ENCODE data around the gene LPAR2. TPM values are rescaled to one million over a fixed set of nuclear protein-coding genes. Genes with fewer than 3 reads are reported as not detected.

LPAR2 gene
- total and polyA plus RNA-seq, 12 donors: 0.25 to 1.9 (median 0.94) TPM; not detected in 1

DNA sequence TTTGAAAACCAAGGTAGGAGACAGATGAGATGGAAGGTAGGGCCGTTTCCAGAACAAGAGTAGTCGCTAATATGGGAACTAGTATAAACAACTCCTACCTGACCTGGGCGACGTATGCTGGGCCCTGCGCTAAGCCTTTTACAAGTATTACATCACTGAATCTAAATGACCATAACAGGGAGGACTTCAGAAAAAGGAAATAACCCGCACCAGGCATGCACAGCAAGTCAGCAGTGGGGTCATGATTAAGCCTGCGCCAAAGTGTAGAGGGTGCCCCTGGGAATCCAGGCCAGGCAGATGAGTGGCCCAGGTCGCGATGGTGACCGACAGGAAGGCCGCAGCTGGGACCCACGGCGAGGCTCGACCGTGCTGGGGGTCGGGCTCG is 34.8 kb upstream of the LPAR2 start:
- ATAC-seq (no peak), DNase-seq (no peak)
- Histone ChIP-seq H3K4me1 (peaks cover 5 to 34% (median 20%) of the 10 kb centered on the region in 9 donors), H3K27ac (peak overlapping the region in 9 of 10 donors; percentile 86 to 98 (median 93)), H3K36me3 (peaks cover 0 to 29% (median 14%) of the 10 kb centered on the region in 9 donors), H3K9me3 (no peaks in the 10 kb centered on the region), H3K4me3 (peak overlapping the region; percentile 77 to 100 (median 93)), H3K27me3 (no peaks in the 10 kb centered on the region)
- TF ChIP-seq, protein P1, sequence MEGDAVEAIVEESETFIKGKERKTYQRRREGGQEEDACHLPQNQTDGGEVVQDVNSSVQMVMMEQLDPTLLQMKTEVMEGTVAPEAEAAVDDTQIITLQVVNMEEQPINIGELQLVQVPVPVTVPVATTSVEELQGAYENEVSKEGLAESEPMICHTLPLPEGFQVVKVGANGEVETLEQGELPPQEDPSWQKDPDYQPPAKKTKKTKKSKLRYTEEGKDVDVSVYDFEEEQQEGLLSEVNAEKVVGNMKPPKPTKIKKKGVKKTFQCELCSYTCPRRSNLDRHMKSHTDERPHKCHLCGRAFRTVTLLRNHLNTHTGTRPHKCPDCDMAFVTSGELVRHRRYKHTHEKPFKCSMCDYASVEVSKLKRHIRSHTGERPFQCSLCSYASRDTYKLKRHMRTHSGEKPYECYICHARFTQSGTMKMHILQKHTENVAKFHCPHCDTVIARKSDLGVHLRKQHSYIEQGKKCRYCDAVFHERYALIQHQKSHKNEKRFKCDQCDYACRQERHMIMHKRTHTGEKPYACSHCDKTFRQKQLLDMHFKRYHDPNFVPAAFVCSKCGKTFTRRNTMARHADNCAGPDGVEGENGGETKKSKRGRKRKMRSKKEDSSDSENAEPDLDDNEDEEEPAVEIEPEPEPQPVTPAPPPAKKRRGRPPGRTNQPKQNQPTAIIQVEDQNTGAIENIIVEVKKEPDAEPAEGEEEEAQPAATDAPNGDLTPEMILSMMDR (IDR thresholded peaks at IDR 0.05): no peak
- WGBS, 2 donors: 8 to 12% methylated on average over 17 of the region's 17 CpGs
- intact Hi-C loops (cut with DNase I): loop anchor here in 2 of 10 donors (5.0 to 10.0 kb wide), 4 partner anchors 69 to 242 kb away; partner anchors contain the start of genes ZNF14 (in 1 of the 2), ZNF506 (in 1 of the 2) and ZNF93 (in 1 of the 2)

GRCh38 chr19:19662344-19662743 is 34.3 kb upstream of the LPAR2 start:
- WGBS, 2 donors: 82 to 83% methylated on average over 8 of the region's 8 CpGs
- H3K9me3 ChIP-seq: no peaks in the 10 kb centered on the region
- DNase-seq (no peak), ATAC-seq (no peak)
- TF ChIP-seq, protein P1 (IDR thresholded peaks at IDR 0.05): no peak
- H3K27me3 ChIP-seq: no peaks in the 10 kb centered on the region
- peaks cover 5 to 29% (median 20%) of the 10 kb centered on the region in 9 donors for H3K4me1 ChIP-seq
- H3K27ac ChIP-seq: peak overlapping the region in 1 of 10 donors; percentile 93
- intact Hi-C loops (cut with DNase I): loop anchor here in 2 of 10 donors (5.0 to 10.0 kb wide), 4 partner anchors 70 to 242 kb away; partner anchors contain the start of genes ZNF14 (in 1 of the 2), ZNF506 (in 1 of the 2) and ZNF93 (in 1 of the 2)
- peak overlapping the region in 9 of 10 donors; percentile 77 to 100 (median 94) for H3K4me3 ChIP-seq
- H3K36me3 ChIP-seq: peaks cover 0 to 34% (median 14%) of the 10 kb centered on the region in 9 donors

GRCh38 chr19:19661675-19662251 is 33.7 kb upstream of the LPAR2 start:
- Histone ChIP-seq H3K27ac (peak overlapping the region in 1 of 10 donors; percentile 93), H3K4me3 (peak overlapping the region in 4 of 10 donors; percentile 86 to 100 (median 93)), H3K4me1 (peaks cover 5 to 28% (median 20%) of the 10 kb centered on the region in 9 donors), H3K27me3 (no peaks in the 10 kb centered on the region), H3K9me3 (no peaks in the 10 kb centered on the region), H3K36me3 (peaks cover 0 to 40% (median 14%) of the 10 kb centered on the region in 9 donors)
- intact Hi-C loops (cut with DNase I): loop anchor here in 2 of 10 donors (5.0 to 10.0 kb wide), 4 partner anchors 71 to 243 kb away; partner anchors contain the start of genes ZNF14 (in 1 of the 2), ZNF506 (in 1 of the 2) and ZNF93 (in 1 of the 2)
- DNase-seq (no peak), ATAC-seq (no peak)
- 77 to 82% methylated on average over 18 of the region's 18 CpGs for WGBS, 2 donors
- TF ChIP-seq, protein P1 (IDR thresholded peaks at IDR 0.05): no peak

DNA sequence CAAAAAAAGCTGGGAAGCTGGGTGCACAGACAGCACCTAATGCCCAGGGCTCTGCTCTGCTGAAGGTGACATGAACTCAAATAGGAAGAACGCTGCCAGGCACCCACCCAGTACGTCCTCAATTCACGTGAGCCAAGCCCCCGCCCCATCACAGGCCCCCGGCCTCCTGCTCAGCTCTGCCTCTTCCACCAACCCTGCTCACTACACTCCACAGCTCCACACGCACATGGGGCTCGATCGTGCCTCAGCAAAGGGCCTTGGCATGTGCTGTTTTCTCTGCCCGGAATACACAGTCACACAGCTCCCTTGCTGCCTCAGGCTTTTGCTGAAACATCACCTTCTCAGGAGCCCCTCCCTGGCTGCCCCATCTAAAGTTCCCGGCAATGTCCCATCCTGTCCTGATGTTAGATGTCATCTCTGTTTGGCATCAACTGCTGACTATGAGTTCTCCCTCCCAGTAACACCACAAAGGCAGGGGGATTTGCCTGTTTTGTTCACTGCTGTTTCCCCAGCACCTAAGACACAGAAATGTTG is 33.2 kb upstream of the LPAR2 start:
- peaks cover 5 to 28% (median 20%) of the 10 kb centered on the region in 9 donors for H3K4me1 ChIP-seq
- peaks cover 0 to 46% (median 19%) of the 10 kb centered on the region in 9 donors for H3K36me3 ChIP-seq
- TF ChIP-seq, protein P1 (IDR thresholded peaks at IDR 0.05): no peak
- DNase-seq: no peak
- H3K9me3 ChIP-seq: no peaks in the 10 kb centered on the region
- peak overlapping the region in 1 of 10 donors; percentile 93 for H3K27ac ChIP-seq
- 83 to 87% methylated on average over 10 of the region's 10 CpGs for WGBS, 2 donors
- H3K27me3 ChIP-seq: no peaks in the 10 kb centered on the region
- no peak overlapping the region for H3K4me3 ChIP-seq
- intact Hi-C loops (cut with DNase I): loop anchor here in 2 of 10 donors (5.0 to 10.0 kb wide), 4 partner anchors 71 to 244 kb away; partner anchors contain the start of genes ZNF14 (in 1 of the 2), ZNF506 (in 1 of the 2) and ZNF93 (in 1 of the 2)
- ATAC-seq: no peak
